Ramos (cell line): ENCODE measurements around the gene PRKCQ.
"Not testable (repeated sequence)": the region's sequence is repeated elsewhere in the genome, so short reads cannot be mapped to it uniquely, and the experiment has no call there.

Experiments used
- in situ Hi-C: fragments of 300-500 bp; cut with MboI; formaldehyde crosslinking; loops from one replicate; pipeline ENCODE4 v1.14.3; 2022; ENCODE audit warnings: low sequenced_read_pairs; ENCODE audit not compliant: unreplicated experiment

PRKCQ gene

DNA sequence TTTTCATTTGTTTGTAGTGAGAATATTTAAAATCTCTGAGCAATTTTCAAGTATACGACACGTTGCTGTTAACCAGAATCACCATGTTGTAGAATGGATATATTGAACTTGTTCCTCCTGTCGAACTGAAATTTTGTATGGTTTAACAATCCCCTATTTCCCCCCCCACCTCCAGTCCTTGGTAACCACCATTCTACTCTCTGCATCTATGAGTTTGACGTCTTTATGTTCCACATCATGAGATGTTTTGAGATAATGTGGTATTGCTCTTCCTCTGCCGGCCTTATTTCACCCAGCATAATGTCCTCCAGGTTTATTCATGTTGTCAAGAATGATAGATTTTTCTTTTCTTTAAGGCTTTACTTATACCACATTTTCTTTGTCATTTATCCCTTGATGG lies 17.4 kb upstream of the PRKCQ start:
- in situ Hi-C loops = no loop called here

- in situ Hi-C loops = no loop called here
These were observed 15.4 kb upstream of the PRKCQ start for GRCh38 chr10:6595499-6595898.

DNA sequence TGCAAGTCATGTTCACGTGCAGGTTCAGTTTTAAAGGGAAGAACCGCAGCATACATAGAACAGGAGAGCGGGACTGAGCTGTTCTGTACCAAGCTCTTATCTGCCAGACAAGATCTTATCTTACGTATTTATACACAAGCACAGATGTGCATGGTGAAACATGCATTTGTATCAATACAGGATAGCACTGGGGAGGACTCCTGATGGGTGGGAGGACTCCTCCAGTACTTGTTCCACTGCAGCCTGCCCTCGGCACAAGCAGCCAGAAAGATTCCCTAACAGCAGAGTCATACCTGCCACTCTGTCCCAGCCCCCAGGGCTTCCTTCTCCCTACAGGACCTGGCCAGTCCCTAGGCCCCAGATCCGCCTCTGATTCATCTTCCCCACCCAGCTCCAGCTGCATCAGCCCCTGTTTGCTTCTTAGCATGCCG lies 13.2 kb upstream of the PRKCQ start:
- in situ Hi-C loops = no loop called here

DNA sequence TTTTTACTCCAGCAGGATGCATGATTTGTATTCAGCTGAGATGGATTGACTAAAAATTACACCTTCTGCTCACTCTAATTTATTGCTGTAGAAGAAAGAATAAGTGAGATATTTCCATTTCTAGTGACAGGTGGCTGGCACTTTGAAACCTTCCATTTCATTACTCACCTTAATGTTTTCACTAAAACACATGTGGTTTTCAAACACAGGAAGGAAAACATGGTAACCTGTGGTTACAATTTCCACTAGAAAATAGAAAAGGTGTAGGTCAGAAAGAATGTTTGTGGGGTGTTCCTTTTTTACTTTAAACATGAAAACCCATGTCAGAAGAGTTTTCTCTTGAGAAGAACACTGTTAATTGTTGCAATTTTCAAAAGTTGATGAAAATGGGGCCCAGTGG lies 12.0 kb upstream of the PRKCQ start:
- in situ Hi-C loops = no loop called here

DNA sequence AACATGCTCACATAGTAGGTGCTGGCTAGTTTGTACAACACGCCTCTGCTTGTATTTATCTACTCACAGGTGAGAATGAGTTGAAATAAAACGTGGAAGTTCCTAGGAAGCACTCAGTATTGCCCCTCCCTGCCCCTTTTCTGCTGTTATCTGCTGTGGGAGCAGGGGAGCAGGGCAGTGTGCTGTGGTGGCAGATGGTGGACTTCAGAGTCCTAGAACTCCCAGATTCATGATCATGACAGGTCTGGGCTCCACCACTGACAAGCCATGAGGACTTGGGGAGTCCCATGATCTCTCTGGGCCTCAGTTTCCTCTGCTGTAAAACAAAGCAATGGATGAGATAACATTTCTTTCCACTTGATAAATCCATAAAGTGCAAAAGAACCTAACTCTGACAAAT lies 11.6 kb upstream of the PRKCQ start:
- in situ Hi-C loops = no loop called here

DNA sequence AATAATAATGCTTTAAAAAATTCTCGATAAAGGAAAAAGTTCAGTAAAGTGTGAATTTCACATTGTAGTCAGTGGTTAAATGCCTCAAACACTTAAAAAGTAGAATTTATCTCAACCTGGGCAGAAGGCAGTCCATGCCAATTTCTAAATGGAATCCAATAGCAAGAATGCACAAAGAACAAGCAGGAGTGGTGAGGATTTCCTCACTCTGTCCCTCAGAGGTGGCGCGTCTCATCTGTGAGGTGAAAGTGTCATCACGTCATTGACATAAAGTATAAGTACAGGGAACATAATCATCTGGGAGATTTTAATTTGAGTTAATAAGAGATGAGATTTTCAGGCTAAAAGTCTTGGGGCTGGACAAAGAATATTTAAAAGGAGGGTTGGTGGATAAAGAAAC lies 10.0 kb upstream of the PRKCQ start:
- in situ Hi-C loops = no loop called here

DNA sequence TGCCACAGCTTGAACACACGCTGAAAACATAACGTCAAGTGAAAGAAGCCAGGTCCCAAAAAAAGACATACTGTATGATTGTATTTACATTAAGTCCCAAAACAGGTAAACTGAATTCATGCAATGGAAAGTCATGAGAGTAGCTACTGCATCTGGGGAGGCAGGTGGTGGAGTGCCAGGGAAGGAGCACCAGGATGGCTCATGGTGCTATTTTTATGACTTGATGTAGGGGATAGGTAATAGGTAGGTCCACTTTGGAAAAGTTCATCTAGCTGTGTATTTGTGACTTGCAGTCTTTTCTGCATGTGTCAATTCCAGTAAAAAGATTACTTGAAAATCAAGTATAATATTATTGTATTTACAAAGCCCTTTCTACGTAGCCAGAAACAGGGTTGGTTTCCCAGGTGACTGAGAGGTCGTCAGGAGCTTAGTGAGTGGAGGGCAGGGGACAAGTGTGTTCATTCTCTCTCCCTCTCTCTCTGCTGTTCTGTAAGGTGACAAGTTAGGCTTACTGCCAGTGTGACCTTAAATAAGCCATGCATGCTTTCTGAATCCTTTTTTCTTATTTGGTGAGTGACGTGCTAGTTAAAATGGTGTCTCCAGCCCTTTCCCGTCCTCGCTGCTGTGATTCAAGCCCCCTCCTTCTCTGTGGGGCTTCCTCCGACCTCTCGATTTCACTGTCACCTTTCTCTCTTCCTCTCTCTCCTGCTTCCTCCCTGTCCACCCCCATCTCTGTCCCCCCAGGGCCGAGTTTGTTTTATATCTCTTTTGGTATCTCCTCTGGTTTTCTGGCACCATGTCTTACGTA lies 9.4 kb upstream of the PRKCQ start:
- in situ Hi-C loops = no loop called here

DNA sequence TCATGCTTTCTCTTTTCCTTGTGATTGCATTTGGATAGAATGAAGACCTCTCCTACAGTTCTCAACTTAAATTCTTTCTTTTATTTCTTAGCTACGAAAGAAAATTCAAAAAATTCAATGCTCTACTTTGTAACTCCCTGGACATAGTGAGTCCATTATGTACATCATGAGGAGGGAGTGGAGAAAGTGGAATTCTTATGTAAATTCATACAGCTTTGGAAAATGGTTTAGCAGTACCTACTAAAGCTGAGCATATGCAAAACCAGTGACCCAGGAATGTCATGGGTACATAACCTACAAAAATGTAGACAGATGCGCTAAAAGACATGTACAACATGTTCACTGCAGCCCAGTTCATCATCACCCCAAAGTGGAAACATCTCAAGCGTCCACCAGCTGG lies 8.8 kb upstream of the PRKCQ start:
- in situ Hi-C loops = no loop called here

DNA sequence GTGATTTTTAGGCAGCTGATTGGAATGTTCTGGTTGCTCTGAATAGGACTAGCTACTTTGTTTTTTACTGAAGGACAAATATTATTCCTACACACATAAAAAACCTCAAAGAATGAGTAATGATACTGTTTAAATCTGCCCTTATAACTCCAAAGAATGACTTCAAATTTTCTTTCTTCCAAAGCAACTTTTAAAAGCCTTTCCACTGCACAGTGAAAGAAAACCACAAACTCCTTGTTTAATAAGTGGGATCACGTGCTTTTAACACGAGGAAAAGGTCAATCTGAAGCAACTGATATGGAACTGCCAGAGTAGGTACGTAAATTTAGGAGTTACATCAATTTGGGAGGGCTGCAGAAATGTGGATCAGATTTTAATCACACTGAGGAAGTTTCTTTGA lies 8.0 kb upstream of the PRKCQ start:
- in situ Hi-C loops = no loop called here

- in situ Hi-C loops = no loop called here
These were observed 6.4 kb upstream of the PRKCQ start for GRCh38 chr10:6586501-6586900.

- in situ Hi-C loops = no loop called here
These were observed 3.4 kb upstream of the PRKCQ start for GRCh38 chr10:6583447-6583846.

GRCh38 chr10:6582913-6583312 lies 2.8 kb upstream of the PRKCQ start:
- in situ Hi-C loops = not testable (repeated sequence)

GRCh38 chr10:6582298-6582697 lies 2.2 kb upstream of the PRKCQ start:
- in situ Hi-C loops = no loop called here

GRCh38 chr10:6581778-6582228 lies 1.7 kb upstream of the PRKCQ start:
- in situ Hi-C loops = no loop called here

- in situ Hi-C loops = not testable (repeated sequence)
These were observed 1.1 kb upstream of the PRKCQ start for GRCh38 chr10:6581223-6581622.

GRCh38 chr10:6580279-6581029 lies 378 bp upstream of the PRKCQ start:
- in situ Hi-C loops = no loop called here

GRCh38 chr10:6579183-6579903 lies 733 bp downstream of the PRKCQ start:
- in situ Hi-C loops = no loop called here

DNA sequence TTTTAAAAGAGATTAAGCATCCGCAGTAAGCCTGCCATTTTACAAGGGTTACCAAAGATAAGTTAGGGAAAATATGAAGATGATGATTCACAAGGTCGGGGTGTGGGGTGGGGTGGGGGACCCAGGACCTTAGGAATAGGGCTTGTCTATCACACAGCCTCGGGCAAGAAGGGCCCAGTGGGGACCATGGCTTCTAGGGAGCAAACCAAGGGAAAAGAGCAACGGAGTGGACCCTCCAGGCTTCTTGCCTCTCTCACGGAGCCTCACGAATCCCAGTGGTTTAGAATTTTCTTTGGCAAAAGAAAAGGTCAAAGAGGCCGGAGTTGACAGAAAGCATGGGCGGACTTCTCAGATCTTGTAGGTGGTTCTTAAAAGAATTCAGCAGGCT lies 1.3 kb downstream of the PRKCQ start:
- in situ Hi-C loops = no loop called here

DNA sequence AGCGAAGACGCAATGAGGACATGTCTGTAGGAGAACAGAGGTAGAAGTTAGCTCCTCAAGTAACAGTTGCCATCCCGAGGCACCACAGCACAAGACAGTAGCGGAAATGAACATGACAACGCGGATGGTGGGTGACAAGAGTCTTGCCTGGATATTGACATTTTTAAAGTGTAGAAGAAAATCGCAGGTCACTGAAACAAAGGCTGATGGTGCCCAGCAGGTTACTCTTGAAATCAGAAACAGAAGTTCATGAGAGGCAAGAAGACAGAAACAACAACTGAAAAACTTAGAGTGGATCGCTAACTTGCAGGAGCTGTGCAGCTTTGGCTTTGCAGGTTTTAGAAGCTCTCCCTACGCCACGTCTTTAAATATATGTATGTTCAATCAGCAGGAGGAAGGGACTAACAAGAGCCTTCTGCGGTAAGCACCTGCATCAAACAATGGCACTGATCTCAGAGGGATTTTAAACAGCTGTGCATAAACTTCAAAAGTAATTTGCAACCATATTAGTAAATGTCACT lies 1.8 kb downstream of the PRKCQ start:
- in situ Hi-C loops = no loop called here

GRCh38 chr10:6576326-6576725 lies 3.8 kb downstream of the PRKCQ start:
- in situ Hi-C loops = no loop called here

- in situ Hi-C loops = no loop called here
These were observed 5.4 kb downstream of the PRKCQ start for GRCh38 chr10:6574664-6575176.
